ENCODE data around the gene LSM14B. TPM values are rescaled to one million over a fixed set of nuclear protein-coding genes. Genes with fewer than 3 reads are reported as not detected.

LSM14B gene
- total RNA-seq, 1 experiment from 2014 or later: 61.5 TPM

- Histone ChIP-seq H4K20me1 (ENCODE audit: insufficient read depth) (peaks cover 3% of the 10 kb centered on the region), H3K4me3 (no peak overlapping the region), H3K4me2 (no peak overlapping the region), H3K79me2 (ENCODE audit: low read depth) (peaks cover 4% of the 10 kb centered on the region), H2AFZ (no peak overlapping the region), H3K27me3 (ENCODE audit: insufficient read depth, low read depth) (peaks cover 62% of the 10 kb centered on the region), H3K9me3 (ENCODE audit: insufficient read depth, low read depth) (no peaks in the 10 kb centered on the region), H3K36me3 (ENCODE audit: low read depth) (no peaks in the 10 kb centered on the region), H3F3A (ENCODE audit: insufficient read depth, low read depth) (peaks cover 17% of the 10 kb centered on the region), H3K9me2 (ENCODE audit: insufficient read depth) (no peaks in the 10 kb centered on the region), H3K27ac (no peak overlapping the region), H3K4me1 (replicated peaks; ENCODE audit: insufficient read depth) (peaks cover 3% of the 10 kb centered on the region)
- ChIA-PET POLR2A (ENCODE audit: unreplicated experiment) (interaction anchor here (1.0 kb wide), 1 partner anchor 29 kb away, joined by 5 read pairs; no protein-coding TSS in a partner anchor), CTCF (no interaction called here)
- no TSS peak for BruUV-seq (replicated peaks)
- TF ChIP-seq EZH2 (IDR thresholded peaks at IDR 0.05; ENCODE audit: low read depth): no peak
- no peak for TF ChIP-seq CTCF (conservative IDR thresholded peaks at IDR 0.05)
- no peak for DNase-seq
- intact Hi-C loops (cut with micrococcal nuclease; ENCODE audit: unreplicated experiment): no loop called here
These were observed 3.9 kb upstream of the LSM14B start for GRCh38 chr20:62118113-62119043.

- H3K9me2 ChIP-seq (ENCODE audit: insufficient read depth): no peaks in the 10 kb centered on the region
- CTCF ChIA-PET: no interaction called here
- DNase-seq: no peak
- no peak for TF ChIP-seq EZH2 (IDR thresholded peaks at IDR 0.05; ENCODE audit: low read depth)
- TF ChIP-seq CTCF (conservative IDR thresholded peaks at IDR 0.05): no peak
- no peak overlapping the region for H3K4me2 ChIP-seq
- peaks cover 55% of the 10 kb centered on the region for H3K27me3 ChIP-seq (ENCODE audit: insufficient read depth, low read depth)
- POLR2A ChIA-PET (ENCODE audit: unreplicated experiment): no interaction called here
- H3K27ac ChIP-seq: no peak overlapping the region
- H3F3A ChIP-seq (ENCODE audit: insufficient read depth, low read depth): peaks cover 17% of the 10 kb centered on the region
- intact Hi-C loops (cut with micrococcal nuclease; ENCODE audit: unreplicated experiment): no loop called here
- H2AFZ ChIP-seq: no peak overlapping the region
- no peaks in the 10 kb centered on the region for H3K36me3 ChIP-seq (ENCODE audit: low read depth)
- H3K79me2 ChIP-seq (ENCODE audit: low read depth): peaks cover 12% of the 10 kb centered on the region
- no peaks in the 10 kb centered on the region for H3K9me3 ChIP-seq (ENCODE audit: insufficient read depth, low read depth)
- H4K20me1 ChIP-seq (ENCODE audit: insufficient read depth): peaks cover 11% of the 10 kb centered on the region
- H3K4me1 ChIP-seq (replicated peaks; ENCODE audit: insufficient read depth): peaks cover 10% of the 10 kb centered on the region
- BruUV-seq (replicated peaks): no TSS peak
- no peak overlapping the region for H3K4me3 ChIP-seq
These were observed 3.2 kb upstream of the LSM14B start for GRCh38 chr20:62119115-62119514.

- TF ChIP-seq CTCF (conservative IDR thresholded peaks at IDR 0.05) (no peak), EZH2 (IDR thresholded peaks at IDR 0.05; ENCODE audit: low read depth) (no peak)
These were observed 2.5 kb upstream of the LSM14B start for GRCh38 chr20:62119591-62120364.

More at GRCh38 chr20:62119591-62120364, 2.5 kb upstream of the LSM14B start:
- peaks cover 15% of the 10 kb centered on the region for H3K4me1 ChIP-seq (replicated peaks; ENCODE audit: insufficient read depth)
- H3K9me3 ChIP-seq (ENCODE audit: insufficient read depth, low read depth): no peaks in the 10 kb centered on the region
- H3K36me3 ChIP-seq (ENCODE audit: low read depth): no peaks in the 10 kb centered on the region
- H2AFZ ChIP-seq: no peak overlapping the region
- CTCF ChIA-PET: no interaction called here
- no peak overlapping the region for H3K4me3 ChIP-seq
- no peak overlapping the region for H3K27ac ChIP-seq
- H3K79me2 ChIP-seq (ENCODE audit: low read depth): peaks cover 18% of the 10 kb centered on the region
- no TSS peak for BruUV-seq (replicated peaks)
- H3K9me2 ChIP-seq (ENCODE audit: insufficient read depth): no peaks in the 10 kb centered on the region
- H3F3A ChIP-seq (ENCODE audit: insufficient read depth, low read depth): peaks cover 17% of the 10 kb centered on the region
- intact Hi-C loops (cut with micrococcal nuclease; ENCODE audit: unreplicated experiment): loop anchor here (2.0 to 5.0 kb wide), 2 partner anchors 33 to 107 kb away; no protein-coding TSS in a partner anchor
- DNase-seq: no peak
- peaks cover 17% of the 10 kb centered on the region for H4K20me1 ChIP-seq (ENCODE audit: insufficient read depth)
- no peak overlapping the region for H3K4me2 ChIP-seq
- POLR2A ChIA-PET (ENCODE audit: unreplicated experiment): no interaction called here
- peaks cover 48% of the 10 kb centered on the region for H3K27me3 ChIP-seq (ENCODE audit: insufficient read depth, low read depth)
